HCT116 (cell line): ENCODE data around the gene LYRM1. TPM values are rescaled to one million over a fixed set of nuclear protein-coding genes. Genes with fewer than 3 reads are reported as not detected.
"Not testable (repeated sequence)": the region's sequence is repeated elsewhere in the genome, so short reads cannot be mapped to it uniquely, and the experiment has no call there.

Source experiments
- ATAC-seq: fragments of 200-7000 bp; cut with Tn5 transposase; 2 replicates; pipeline ENCODE4 v1.9.1; 2020; ENCODE audit warnings: mild to moderate bottlenecking, moderate library complexity
- BruUV-seq: library from RNA; stranded (reverse); fragments of 400-500 nt; replicated peaks from 2 replicates; lab custom pipeline; 2021; lab: Mats Ljungman, UMichigan
- CTCF ChIA-PET: fragments of 300-600 bp; sonication (Branson Sonifier 250); formaldehyde crosslinking; loops from one replicate; lab custom pipeline; 2021; ENCODE audit warnings: antibody characterized with exemption; lab: Charles Lee
- POLR2A ChIA-PET: fragments of 300-600, 350-600 bp; sonication (Branson Sonifier 250); formaldehyde crosslinking; loops from one replicate; lab custom pipeline; 2021; ENCODE audit warnings: antibody characterized with exemption; lab: Charles Lee
- RAD21 ChIA-PET, 2 experiments: fragments of 300-600 bp; sonication (Branson Sonifier 250); formaldehyde crosslinking; loops; one replicate each; lab custom pipeline; 2023; ENCODE audit warnings: low total read pairs in 2 of 2; ENCODE audit not compliant: uncharacterized antibody in 2 of 2, unreplicated experiment in 2 of 2, low non-redundant PET in 1 of 2; lab: Charles Lee
- DNase-seq: peaks from one replicate; pipeline ENCODE4 v3.0.0-alpha.2; 2010; ENCODE audit warnings: low read depth, low spot score
- H2AFZ ChIP-seq: fragments of 200-600 bp; shearing (Covaris generic), sonication (generic); 2 replicates; pipeline ENCODE4 v1.6.1; 2017; ENCODE audit warnings: low read depth, mixed run types, mixed read lengths, antibody characterized with exemption, low read length; ENCODE audit not compliant: poor library complexity, severe bottlenecking
- H3K27ac ChIP-seq: 2 replicates; pipeline ENCODE4 v1.5.1; 2012; ENCODE audit warnings: low read depth, low read length
- H3K27me3 ChIP-seq: fragments of 200-600 bp; sonication (generic); 2 replicates; pipeline ENCODE4 v1.6.1; 2016; ENCODE audit warnings: mixed run types, low read length, mixed read lengths; ENCODE audit not compliant: insufficient read depth
- H3K36me3 ChIP-seq, 2 experiments: fragments of 200-500 bp in 1 of 2; fragments of 200-600 bp in 1 of 2; sonication (Bioruptor generic) in 1 of 2; sonication (generic) in 1 of 2; 2 replicates each; pipeline versions ENCODE4 v1.5.1 to v1.6.1; 2014 to 2016; ENCODE audit warnings: low read length in 2 of 2, inconsistent platforms in 1 of 2, mixed read lengths in 1 of 2, mixed run types in 1 of 2; ENCODE audit not compliant: insufficient read depth in 2 of 2, control insufficient read depth in 1 of 2
- H3K4me1 ChIP-seq, 2 experiments: fragments of 200-600 bp in 1 of 2; sonication (generic) in 1 of 2; 2 replicates each; pipeline versions ENCODE4 v1.5.1 to v1.6.1; 2012 to 2017; ENCODE audit warnings: low read length in 2 of 2, inconsistent platforms in 1 of 2, mild to moderate bottlenecking in 1 of 2, mixed read lengths in 1 of 2, mixed run types in 1 of 2, moderate library complexity in 1 of 2; ENCODE audit not compliant: insufficient read depth in 2 of 2, control insufficient read depth in 1 of 2
- H3K4me2 ChIP-seq: fragments of 200-600 bp; sonication (generic); 2 replicates; pipeline ENCODE4 v1.6.1; 2017; ENCODE audit warnings: mixed run types, low read length, mixed read lengths
- H3K4me3 ChIP-seq, 2 experiments: fragments of 200-600 bp in 1 of 2; sonication (generic) in 1 of 2; replicated peaks in 1 of 2; 2 replicates each; pipeline ENCODE4 v1.5.1; 2011 to 2016; ENCODE audit warnings: low read length in 2 of 2, control low read depth in 1 of 2, low read depth in 1 of 2, mild to moderate bottlenecking in 1 of 2, mixed read lengths in 1 of 2, mixed run types in 1 of 2
- H3K79me2 ChIP-seq: fragments of 200-600 bp; sonication (generic); 2 replicates; pipeline ENCODE4 v1.6.1; 2017; ENCODE audit warnings: mild to moderate bottlenecking, mixed run types, low read length, moderate library complexity, mixed read lengths; ENCODE audit not compliant: insufficient read depth
- H3K9ac ChIP-seq: fragments of 200-600 bp; sonication (generic); 2 replicates; pipeline ENCODE4 v1.6.1; 2016; ENCODE audit warnings: low read length, mixed read lengths
- H3K9me2 ChIP-seq: fragments of 200-600 bp; sonication (generic), shearing (Covaris generic); 2 replicates; pipeline ENCODE4 v1.6.1; 2017; ENCODE audit warnings: mixed run types, mild to moderate bottlenecking, moderate library complexity; ENCODE audit not compliant: insufficient read depth
- H3K9me3 ChIP-seq, 2 experiments: fragments of 200-500 bp in 1 of 2; fragments of 200-600 bp in 1 of 2; sonication (Bioruptor generic) in 1 of 2; sonication (generic) in 1 of 2; 2 replicates each; pipeline ENCODE4 v1.6.1; 2014 to 2017; ENCODE audit warnings: low read length in 2 of 2, mixed read lengths in 2 of 2, inconsistent platforms in 1 of 2, low read depth in 1 of 2, mild to moderate bottlenecking in 1 of 2, mixed run types in 1 of 2, moderate library complexity in 1 of 2; ENCODE audit not compliant: control insufficient read depth in 1 of 2, insufficient read depth in 1 of 2
- H4K20me1 ChIP-seq: fragments of 200-600 bp; sonication (generic), shearing (Covaris generic); 2 replicates; pipeline ENCODE4 v1.6.1; 2017; ENCODE audit warnings: mixed run types, mild to moderate bottlenecking, moderate library complexity; ENCODE audit not compliant: insufficient read depth
- CBX3 ChIP-seq: IDR thresholded peaks from 2 replicates; pipeline ENCODE4 v1.6.1; 2012; ENCODE audit warnings: low read depth
- CEBPB ChIP-seq: IDR thresholded peaks from 2 replicates; pipeline ENCODE4 v1.6.1; 2012; ENCODE audit warnings: low read depth
- EGR1 ChIP-seq: IDR thresholded peaks from 2 replicates; pipeline ENCODE4 v1.6.1; 2012; ENCODE audit warnings: low read depth
- ELF1 ChIP-seq: IDR thresholded peaks from 2 replicates; pipeline ENCODE4 v1.6.1; 2012; ENCODE audit warnings: low read depth, borderline replicate concordance
- EZH2 ChIP-seq: fragments of 200-600 bp; sonication (generic); IDR thresholded peaks from 2 replicates; pipeline ENCODE4 v1.6.1; 2017; ENCODE audit warnings: antibody characterized with exemption, mixed run types
- FOSL1 ChIP-seq: IDR thresholded peaks from 2 replicates; pipeline ENCODE4 v1.6.1; 2012; ENCODE audit warnings: low read depth
- POLR2AphosphoS5 ChIP-seq: IDR thresholded peaks from 2 replicates; pipeline ENCODE4 v1.6.1; 2011; ENCODE audit warnings: mild to moderate bottlenecking, low read depth, low read length, moderate library complexity
- RAD21 ChIP-seq: IDR thresholded peaks from 2 replicates; pipeline ENCODE4 v1.6.1; 2012; ENCODE audit warnings: low read depth, mild to moderate bottlenecking
- SIN3A ChIP-seq: IDR thresholded peaks from 2 replicates; pipeline ENCODE4 v1.6.1; 2012; ENCODE audit warnings: low read depth
- SRF ChIP-seq: IDR thresholded peaks from 2 replicates; pipeline ENCODE4 v1.6.1; 2012; ENCODE audit warnings: low read depth
- TCF7L2 ChIP-seq: IDR thresholded peaks from 2 replicates; pipeline ENCODE4 v1.7.0; 2011; ENCODE audit warnings: borderline replicate concordance, inconsistent platforms; ENCODE audit not compliant: insufficient read depth, insufficient read length; ENCODE audit errors: extremely low read depth
- YY1 ChIP-seq: IDR thresholded peaks from 2 replicates; pipeline ENCODE4 v1.6.1; 2011; ENCODE audit warnings: low read length, low read depth, moderate library complexity, mild to moderate bottlenecking; ENCODE audit not compliant: insufficient replicate concordance; ENCODE audit errors: extremely low read depth
- intact Hi-C: fragments of 100-400 bp; cut with micrococcal nuclease; formaldehyde crosslinking; loops from 2 replicates; pipeline ENCODE4 v1.10.0; 2022
- total RNA-seq: library from RNA; stranded (reverse); gene quantifications from one replicate; pipeline ENCODE4 v1.2.1, GENCODE V29; 2021; ENCODE audit not compliant: unreplicated experiment
- TF ChIP-seq, protein P1 (sequence below): IDR thresholded peaks from 2 replicates; pipeline ENCODE4 v1.6.1; 2012
- TF ChIP-seq, protein P2 (sequence below): IDR thresholded peaks from 2 replicates; pipeline ENCODE4 v1.6.1; 2011; ENCODE audit warnings: mild to moderate bottlenecking, low read length, moderate library complexity; ENCODE audit not compliant: insufficient replicate concordance; ENCODE audit errors: extremely low read depth
- TF ChIP-seq, protein P3 (sequence below): IDR thresholded peaks from 2 replicates; pipeline ENCODE4 v1.6.1; 2012; ENCODE audit warnings: low read depth

The LYRM1 gene
- total RNA-seq, 1 experiment from 2014 or later = 26.7 TPM

DNA sequence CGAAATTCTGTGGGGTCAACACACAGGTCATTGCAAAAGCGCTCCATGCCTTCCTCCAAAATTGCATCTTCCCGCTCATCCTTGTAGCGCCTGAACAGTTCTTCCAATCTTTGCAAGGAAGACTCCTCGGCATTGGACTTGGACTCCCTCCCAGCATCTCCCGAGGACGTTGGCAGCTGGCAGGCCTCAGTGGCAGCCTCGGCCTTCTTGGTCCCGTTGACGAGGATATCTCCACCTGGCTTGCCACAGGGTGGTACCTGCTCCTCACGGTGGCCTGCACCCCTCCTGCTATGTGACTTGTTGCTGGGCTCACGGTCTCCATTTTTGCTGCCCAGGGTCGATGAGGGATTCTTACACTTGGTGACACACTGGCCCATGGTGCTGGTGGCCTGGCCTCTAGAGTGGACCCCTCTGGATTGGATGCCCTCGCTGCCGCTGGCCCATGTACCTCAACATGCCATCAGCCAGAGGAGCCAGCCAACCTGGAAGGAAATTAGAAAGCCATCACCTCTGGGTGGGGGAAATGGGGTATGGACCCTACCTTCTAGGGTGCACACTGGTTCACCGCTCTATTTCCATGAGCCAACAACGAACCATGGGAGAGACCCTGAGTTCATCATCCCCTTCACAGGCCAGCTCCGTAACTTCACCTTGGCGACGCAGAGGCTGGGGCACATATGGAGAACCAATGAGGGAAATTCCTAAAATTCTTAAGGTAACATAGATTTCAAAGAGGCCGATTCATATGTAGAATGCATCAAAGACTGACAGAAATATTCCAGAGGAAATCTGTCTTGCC, 38.2 kb upstream of the LYRM1 start:
- ChIA-PET POLR2A (no interaction called here), CTCF (no interaction called here)
- BruUV-seq = no TSS peak

DNA sequence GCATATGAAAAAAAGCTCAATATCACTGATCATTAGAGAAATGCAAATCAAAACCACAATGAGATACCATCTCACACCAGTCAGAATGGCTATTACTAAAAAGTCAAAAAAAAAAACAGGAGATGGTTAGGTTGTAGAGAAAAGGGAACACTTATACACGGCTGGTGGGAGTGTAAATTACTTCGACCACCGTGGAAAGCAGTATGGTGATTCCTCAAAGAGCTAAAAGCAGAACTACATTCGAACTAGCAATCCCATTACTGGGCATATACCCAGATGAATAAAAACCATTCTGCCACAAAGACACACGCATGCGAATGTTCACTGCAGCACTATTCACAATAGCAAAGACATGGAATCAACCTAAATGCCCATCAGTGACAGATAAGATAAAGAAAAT, 36.2 kb upstream of the LYRM1 start:
- H3K9me3 ChIP-seq, H3K27me3 ChIP-seq, ATAC-seq, H3K9ac ChIP-seq, DNase-seq, RAD21 ChIA-PET, H3K4me2 ChIP-seq, H2AFZ ChIP-seq, intact Hi-C loops, H4K20me1 ChIP-seq, BruUV-seq, H3K4me3 ChIP-seq, CTCF ChIA-PET, H3K9me2 ChIP-seq: not testable (repeated sequence)
- POLR2A ChIA-PET = interaction anchor here (1.5 kb wide), 1 partner anchor 39 kb away, joined by 4 read pairs; no protein-coding TSS in a partner anchor
- peaks cover 0 to 11% of the 10 kb centered on the region in 2 experiments; a peak in 3 of 4 replicates for H3K36me3 ChIP-seq
- H3K79me2 ChIP-seq = peaks cover 67% of the 10 kb centered on the region
- peaks cover 46 to 50% of the 10 kb centered on the region in 2 experiments for H3K4me1 ChIP-seq
- peak overlapping the region; percentile 96 for H3K27ac ChIP-seq

More for the DNA sequence above, 38.2 kb upstream of the LYRM1 start:
- Histone ChIP-seq H3K4me3 (no peak overlapping the region), H3K27ac (no peak overlapping the region), H3K9me2 (no peaks in the 10 kb centered on the region), H3K4me1 (peaks cover 26 to 30% of the 10 kb centered on the region in 2 experiments), H3K36me3 (peaks cover 0 to 16% of the 10 kb centered on the region in 2 experiments; a peak in 3 of 4 replicates), H2AFZ (no peak overlapping the region), H3K79me2 (peaks cover 47% of the 10 kb centered on the region), H4K20me1 (no peaks in the 10 kb centered on the region), H3K4me2 (no peak overlapping the region), H3K9ac (no peak overlapping the region), H3K27me3 (no peaks in the 10 kb centered on the region), H3K9me3 (no peaks in the 10 kb centered on the region)
- DNase-seq = no peak
- RAD21 ChIA-PET = no interaction called here
- no peak for ATAC-seq
- intact Hi-C loops = no loop called here
- TF ChIP-seq, protein P1, sequence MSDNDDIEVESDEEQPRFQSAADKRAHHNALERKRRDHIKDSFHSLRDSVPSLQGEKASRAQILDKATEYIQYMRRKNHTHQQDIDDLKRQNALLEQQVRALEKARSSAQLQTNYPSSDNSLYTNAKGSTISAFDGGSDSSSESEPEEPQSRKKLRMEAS = no peak
- no peak for TF ChIP-seq TCF7L2
- TF ChIP-seq, protein P2, sequence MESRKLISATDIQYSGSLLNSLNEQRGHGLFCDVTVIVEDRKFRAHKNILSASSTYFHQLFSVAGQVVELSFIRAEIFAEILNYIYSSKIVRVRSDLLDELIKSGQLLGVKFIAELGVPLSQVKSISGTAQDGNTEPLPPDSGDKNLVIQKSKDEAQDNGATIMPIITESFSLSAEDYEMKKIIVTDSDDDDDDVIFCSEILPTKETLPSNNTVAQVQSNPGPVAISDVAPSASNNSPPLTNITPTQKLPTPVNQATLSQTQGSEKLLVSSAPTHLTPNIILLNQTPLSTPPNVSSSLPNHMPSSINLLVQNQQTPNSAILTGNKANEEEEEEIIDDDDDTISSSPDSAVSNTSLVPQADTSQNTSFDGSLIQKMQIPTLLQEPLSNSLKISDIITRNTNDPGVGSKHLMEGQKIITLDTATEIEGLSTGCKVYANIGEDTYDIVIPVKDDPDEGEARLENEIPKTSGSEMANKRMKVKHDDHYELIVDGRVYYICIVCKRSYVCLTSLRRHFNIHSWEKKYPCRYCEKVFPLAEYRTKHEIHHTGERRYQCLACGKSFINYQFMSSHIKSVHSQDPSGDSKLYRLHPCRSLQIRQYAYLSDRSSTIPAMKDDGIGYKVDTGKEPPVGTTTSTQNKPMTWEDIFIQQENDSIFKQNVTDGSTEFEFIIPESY = no peak
- no peak for TF ChIP-seq ELF1
- TF ChIP-seq, protein P3, sequence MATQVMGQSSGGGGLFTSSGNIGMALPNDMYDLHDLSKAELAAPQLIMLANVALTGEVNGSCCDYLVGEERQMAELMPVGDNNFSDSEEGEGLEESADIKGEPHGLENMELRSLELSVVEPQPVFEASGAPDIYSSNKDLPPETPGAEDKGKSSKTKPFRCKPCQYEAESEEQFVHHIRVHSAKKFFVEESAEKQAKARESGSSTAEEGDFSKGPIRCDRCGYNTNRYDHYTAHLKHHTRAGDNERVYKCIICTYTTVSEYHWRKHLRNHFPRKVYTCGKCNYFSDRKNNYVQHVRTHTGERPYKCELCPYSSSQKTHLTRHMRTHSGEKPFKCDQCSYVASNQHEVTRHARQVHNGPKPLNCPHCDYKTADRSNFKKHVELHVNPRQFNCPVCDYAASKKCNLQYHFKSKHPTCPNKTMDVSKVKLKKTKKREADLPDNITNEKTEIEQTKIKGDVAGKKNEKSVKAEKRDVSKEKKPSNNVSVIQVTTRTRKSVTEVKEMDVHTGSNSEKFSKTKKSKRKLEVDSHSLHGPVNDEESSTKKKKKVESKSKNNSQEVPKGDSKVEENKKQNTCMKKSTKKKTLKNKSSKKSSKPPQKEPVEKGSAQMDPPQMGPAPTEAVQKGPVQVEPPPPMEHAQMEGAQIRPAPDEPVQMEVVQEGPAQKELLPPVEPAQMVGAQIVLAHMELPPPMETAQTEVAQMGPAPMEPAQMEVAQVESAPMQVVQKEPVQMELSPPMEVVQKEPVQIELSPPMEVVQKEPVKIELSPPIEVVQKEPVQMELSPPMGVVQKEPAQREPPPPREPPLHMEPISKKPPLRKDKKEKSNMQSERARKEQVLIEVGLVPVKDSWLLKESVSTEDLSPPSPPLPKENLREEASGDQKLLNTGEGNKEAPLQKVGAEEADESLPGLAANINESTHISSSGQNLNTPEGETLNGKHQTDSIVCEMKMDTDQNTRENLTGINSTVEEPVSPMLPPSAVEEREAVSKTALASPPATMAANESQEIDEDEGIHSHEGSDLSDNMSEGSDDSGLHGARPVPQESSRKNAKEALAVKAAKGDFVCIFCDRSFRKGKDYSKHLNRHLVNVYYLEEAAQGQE = no peak
- no peak for TF ChIP-seq POLR2AphosphoS5
- no peak for TF ChIP-seq YY1
- TF ChIP-seq SRF = no peak
- TF ChIP-seq RAD21 = no peak
- TF ChIP-seq CEBPB = no peak
- TF ChIP-seq CBX3 = no peak
- no peak for TF ChIP-seq FOSL1
- no peak for TF ChIP-seq EGR1
- TF ChIP-seq EZH2 = no peak
- TF ChIP-seq SIN3A = no peak
